ENCODE results near the gene PANK1.

- TF ChIP-seq RCOR1 (IDR thresholded peaks at IDR 0.05; ENCODE audit: low read length) (no peak), TAF1 (IDR thresholded peaks at IDR 0.05; ENCODE audit: borderline replicate concordance, low read depth, low read length) (no peak), YY1 (IDR thresholded peaks at IDR 0.05; ENCODE audit: low read depth) (no peak), REST (IDR thresholded peaks at IDR 0.05; ENCODE audit: low read depth, low read length) (no peak)
Observed at GRCh38 chr10:89622151-89622550, 22.9 kb downstream of the PANK1 start.
